GM18526 (cell line): Measurements from ENCODE around the gene ITGA11.

ENCODE experiments used
- POLR2A ChIP-seq: IDR thresholded peaks from 3 replicates; pipeline ENCODE4 v1.6.1; 2011; ENCODE audit not compliant: insufficient read length; ENCODE audit errors: extremely low read depth

ITGA11 gene

GRCh38 chr15:68315035-68315434, 116.9 kb downstream of the ITGA11 start:
- no peak for TF ChIP-seq POLR2A

GRCh38 chr15:68314563-68314962, 117.4 kb downstream of the ITGA11 start:
- no peak for TF ChIP-seq POLR2A

DNA sequence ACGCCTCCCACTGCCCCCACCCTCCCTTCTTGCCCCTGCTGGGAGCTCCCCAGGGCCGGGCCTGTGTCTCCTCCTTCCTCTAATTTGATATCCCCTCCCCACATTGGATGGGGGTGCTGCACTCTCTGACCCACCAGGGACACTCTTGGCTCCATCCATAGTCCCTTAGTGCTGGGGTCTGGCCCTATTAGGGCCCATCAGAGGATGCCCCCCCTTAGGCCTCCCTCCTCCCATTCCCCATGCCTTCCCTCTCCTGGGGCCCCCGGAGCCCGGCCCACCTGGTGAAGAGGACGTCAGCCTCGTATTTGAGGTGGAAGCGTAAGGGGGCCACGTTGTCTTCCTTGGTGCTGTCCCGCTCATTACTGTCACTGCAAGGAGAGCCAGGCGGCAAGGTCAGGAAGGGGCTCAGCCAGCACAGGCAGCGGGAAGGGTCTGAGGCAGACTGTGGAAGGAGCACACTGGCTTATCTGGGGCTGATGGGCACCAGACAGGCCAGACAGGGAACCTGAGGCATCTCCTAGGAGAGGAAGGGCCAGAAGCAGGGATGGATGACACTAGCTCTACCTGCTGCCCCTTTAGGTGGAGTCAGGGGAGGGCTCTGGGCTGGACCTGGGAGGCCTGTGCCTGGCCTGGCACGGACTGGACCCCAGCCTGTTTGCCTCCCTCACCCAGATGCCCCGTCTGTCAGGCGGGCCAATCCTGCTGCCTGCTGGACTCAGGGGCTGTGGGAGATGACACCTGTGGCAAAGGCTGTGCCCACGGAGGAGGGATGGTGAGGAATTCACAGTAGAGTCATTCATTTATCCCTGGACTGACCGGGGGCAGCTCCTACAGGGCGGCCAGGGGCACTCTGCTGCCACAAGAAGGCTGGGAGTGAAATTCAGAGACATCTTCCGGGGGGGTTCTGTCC, 118.2 kb downstream of the ITGA11 start:
- no peak for TF ChIP-seq POLR2A

- no peak for TF ChIP-seq POLR2A
These were observed 119.2 kb downstream of the ITGA11 start for GRCh38 chr15:68312701-68313204.

GRCh38 chr15:68311859-68312557, 120.0 kb downstream of the ITGA11 start:
- no peak for TF ChIP-seq POLR2A

DNA sequence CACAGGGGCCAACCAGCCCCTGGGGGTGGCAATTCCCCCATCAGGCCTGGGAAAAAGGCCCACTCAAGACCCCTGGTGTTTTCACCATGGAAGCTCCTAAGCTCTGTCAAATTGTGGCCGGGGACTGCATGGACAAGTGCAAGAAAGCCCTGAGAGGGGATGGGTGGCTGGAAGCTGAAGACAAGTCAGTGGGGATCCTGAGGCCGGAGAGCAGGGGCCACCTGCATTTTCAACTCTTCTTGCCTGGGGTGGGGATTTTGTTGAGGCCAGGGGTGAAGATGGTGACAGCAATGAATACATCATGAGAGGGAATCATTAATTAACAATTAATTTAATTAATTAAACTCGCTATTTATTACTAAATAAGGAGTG, 120.5 kb downstream of the ITGA11 start:
- TF ChIP-seq POLR2A = no peak

DNA sequence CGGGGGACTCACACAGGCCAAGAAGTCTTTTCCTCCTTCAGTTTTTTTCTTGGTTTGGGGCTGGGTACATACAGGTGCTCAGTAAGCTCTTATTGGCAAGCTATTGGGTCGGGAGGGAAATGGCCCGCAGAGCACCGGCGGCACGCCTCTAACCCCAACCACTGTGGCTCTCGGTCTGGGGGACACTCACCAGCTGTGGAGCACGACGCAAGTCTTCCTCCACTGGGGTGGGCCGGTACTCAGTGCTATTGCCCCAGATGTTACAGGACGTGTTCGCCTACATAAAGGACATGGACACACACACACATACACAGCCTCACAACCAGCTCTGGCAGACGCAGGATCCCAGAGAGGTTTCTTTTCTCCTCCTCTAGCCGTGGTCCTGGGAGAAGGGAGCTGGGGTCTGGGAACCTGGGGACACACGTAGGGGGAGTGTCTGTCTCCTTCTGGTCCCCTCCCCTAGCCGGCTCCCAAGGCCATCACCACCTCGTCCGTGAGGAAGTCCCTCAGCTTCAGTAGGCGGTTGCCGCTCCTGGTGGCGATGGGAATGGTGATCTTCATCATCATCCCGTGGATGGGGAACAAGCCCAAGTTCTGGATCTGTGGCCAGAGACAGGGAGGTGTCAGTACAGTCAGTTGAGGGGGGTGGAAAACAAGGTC, 121.0 kb downstream of the ITGA11 start:
- TF ChIP-seq POLR2A = no peak

GRCh38 chr15:68310178-68310803, 121.7 kb downstream of the ITGA11 start:
- TF ChIP-seq POLR2A = no peak

GRCh38 chr15:68309024-68309423, 122.9 kb downstream of the ITGA11 start:
- no peak for TF ChIP-seq POLR2A

DNA sequence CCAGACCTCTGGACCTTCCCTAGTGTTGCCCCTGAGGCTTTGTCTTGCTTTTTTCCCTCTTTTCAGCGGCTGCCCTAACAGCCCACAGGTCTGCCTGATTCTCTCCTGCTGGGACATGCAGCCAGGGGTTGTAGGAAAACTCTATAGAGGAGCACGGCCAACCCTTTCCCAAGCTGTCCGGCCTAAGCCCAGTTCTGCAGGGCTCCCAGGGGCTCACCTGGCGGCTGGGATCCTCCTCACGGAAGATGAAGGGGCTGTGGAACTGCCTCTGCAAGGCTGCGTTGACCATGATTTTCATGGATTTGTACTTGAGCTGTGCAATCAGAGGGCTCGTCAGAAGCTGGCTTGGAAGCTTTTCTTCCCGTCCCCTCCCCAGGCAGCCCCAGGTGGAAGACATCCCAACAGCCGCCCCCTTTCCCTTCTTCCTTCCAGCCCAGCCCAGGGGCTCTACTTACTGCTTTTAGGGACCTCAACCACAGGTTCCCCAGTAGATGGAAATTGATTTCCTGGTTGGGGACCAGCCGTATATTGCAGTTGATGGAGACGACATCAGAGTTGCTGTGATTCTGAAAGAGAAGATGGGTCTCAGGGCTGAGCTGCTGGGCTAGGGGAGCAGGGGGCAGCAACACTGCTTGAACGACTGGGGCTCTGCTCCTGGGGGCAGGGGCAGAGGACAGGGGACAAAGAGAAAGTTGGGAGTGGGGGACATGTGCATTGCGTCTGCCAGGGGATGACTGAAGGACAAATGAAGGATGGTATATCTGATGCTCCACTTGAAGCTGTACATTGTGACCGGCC, 124.6 kb downstream of the ITGA11 start:
- TF ChIP-seq POLR2A = no peak

DNA sequence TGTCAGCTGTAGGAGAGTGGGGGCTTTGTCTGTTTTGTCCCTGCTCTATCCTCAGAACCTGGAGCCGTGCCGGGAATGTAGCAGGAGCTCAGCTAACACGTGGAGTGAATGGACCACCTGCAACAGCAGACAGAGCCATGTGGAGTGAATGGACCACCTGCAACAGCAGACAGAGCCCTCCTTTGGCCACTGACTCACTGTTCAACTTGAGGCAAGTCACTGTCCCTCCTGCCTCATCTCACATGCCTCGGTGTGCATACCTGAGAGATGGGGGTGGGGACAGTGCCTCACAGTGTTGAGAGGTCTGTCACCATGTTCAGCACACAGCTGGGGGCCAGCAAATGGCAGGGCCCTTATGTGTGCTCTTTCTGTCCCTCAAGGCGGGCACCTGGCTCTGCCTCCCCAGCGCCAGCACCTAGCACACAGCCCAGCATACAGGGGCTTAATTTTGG, 126.5 kb downstream of the ITGA11 start:
- TF ChIP-seq POLR2A = no peak

- TF ChIP-seq POLR2A = no peak
These were observed 127.2 kb downstream of the ITGA11 start for GRCh38 chr15:68304589-68305337.

DNA sequence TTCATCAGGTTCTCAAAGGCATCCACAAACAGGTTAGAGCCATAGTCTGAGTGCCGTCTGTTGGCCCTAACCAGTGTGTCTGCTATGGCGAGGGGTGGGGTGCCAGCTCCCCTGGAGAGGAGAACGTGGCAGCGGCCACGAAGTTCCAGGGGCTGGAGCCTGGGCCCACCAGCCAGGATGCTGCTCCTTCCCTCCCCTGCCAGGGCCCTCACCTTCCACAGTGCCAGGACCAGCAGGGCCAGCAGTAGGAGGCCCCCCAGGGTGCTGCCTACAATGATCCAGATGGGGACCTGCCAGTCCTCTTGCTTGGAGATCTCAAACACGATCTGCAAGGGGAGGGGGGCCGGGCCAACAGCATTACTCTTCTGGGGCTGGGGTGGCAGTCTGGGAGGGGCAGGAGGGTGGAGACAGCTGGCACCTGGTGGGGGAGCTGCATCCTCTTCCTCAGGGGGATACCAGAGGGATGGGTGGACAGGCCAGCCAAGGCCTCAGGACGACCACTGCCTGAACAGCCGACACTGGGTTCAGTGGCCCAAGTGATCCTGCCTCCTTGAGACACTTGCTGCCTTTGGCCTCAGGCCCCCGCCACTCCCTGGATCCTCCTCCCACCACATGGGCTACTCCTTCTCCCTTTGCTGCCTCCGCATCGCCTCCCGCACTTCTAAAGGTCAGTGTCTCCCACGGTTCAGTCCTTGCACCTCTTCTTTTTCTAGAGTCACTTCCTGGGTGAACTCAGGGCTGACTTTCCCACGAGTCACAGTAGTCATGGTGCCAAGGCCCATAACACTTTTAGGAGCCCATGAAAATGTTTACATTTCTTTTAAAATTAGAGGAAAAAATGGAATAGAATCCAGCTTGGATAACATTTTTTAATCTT, 128.2 kb downstream of the ITGA11 start:
- no peak for TF ChIP-seq POLR2A
